GM18861 (cell line): Measurements from ENCODE around the gene ZNF79.
A peak's percentile ranks its signal among the peaks of the same experiment; 100 is the strongest.

Experiments
- ATAC-seq: cut with Tn5 transposase; IDR thresholded peaks from one replicate; pipeline ENCODE4 v1.9.1; 2021; ENCODE audit not compliant: unreplicated experiment

Gene ZNF79

DNA sequence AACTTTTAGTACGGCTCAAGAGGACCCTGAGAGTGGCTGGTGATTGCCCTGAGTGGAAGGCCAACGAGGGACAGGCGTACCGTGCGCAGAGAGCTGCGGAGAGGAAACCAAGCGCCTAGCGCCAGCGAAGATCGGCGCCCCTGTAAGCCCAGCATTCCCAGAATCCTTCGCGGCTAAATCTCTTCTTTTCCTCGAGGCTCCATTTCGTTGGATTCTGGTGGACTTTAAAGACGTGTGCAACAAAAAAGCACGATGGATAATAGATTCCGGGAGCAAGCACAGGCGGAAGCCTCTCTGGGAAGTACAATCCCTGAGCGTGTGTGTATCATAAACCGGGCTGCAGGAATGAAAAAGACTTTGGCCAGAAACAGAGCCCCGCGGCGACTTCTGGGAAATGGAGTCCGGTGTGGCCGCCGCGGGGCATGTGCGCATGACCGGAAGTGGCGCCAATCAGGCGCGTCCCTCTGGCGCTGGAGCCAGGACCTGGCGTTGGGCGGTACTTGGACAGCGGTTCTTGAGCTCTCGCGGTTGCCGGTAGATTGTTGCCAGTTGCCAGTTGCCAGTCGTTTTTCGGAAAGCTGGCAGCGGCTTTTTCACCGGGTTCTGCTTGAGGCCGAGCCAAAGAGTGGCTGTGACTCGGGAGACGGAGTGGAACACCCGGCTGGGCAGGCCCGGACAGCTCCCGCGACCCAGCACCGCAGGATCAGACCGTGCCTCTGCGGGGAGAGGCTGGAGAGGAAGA is at the start of gene ZNF79:
TSS of gene ZNF79 (plus strand) at position 449 of the 742 bp plus-strand sequence. CDS start 406 bp downstream, outside the sequence.
- ATAC-seq: peak; percentile 80

DNA sequence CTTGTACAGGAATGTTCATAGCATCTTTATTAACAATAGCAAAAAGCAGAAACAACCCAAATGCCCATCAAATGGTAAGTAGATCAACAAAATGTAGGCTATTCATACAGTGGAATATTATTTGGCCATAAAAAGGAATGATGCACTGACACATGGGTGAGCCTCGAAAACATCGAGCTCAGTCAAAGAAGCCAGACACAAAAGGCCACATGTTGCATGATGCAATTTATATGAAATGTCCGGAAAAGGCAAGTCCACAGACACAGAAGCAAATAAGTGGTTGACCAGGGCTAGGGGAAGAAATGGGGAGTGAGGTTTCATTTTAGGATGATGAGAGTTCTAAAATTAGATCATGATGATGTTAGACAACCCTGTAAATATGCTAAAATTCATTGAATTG is 43.7 kb upstream of the ZNF79 start:
- no peak for ATAC-seq

DNA sequence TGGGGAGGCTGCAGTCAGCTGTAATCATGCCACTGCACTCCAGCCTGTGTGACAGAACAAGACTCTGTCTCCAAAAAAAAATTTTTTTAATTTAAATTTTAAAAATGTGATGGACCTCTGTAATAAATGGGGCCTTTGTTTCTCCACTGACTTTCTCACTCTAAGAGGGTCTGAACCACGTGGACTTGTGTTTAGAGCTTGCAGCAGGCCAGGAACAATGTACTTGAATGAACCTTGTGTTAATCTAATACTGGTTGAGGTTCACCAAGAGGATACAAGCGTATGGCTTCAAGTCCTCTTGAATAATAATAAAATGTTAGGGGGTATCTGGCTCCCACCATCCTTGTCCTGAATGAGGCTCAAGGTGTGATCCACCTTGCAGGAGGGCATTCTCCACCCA is 41.6 kb upstream of the ZNF79 start:
- no peak for ATAC-seq

DNA sequence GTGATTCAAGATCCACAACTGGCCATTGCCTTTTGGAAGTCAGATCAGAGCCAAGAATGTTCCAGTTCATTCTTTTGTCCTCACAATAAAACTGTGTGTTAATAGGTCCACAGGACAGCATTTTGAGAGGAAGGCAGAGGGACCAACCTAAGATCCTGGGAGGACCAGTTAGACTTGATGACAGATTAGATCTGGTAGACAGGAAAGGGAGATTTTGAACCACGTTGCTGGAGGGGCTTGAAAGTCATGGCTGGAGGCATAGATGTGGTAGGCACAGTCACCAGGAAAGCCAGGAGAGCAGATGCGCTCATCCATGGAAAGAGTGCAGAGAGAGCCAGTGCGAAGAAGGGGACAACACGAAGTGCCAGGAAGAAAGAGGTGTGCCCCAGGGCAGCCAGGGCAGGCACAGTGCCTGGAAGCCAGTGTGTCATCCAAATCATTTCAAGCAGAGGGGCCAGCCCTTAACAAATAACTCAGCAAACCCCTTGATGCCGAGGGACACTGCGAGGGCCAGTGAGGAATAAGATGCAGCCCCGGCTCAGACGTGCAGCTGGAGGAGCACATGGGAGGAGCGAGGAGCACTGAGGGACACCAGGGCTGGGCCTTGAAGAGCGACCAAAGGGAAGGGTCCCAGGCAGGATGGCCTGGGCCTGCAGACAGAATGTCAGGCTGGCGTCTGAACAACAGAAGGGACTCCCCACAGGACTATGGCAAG is 40.0 kb upstream of the ZNF79 start:
- ATAC-seq: no peak

DNA sequence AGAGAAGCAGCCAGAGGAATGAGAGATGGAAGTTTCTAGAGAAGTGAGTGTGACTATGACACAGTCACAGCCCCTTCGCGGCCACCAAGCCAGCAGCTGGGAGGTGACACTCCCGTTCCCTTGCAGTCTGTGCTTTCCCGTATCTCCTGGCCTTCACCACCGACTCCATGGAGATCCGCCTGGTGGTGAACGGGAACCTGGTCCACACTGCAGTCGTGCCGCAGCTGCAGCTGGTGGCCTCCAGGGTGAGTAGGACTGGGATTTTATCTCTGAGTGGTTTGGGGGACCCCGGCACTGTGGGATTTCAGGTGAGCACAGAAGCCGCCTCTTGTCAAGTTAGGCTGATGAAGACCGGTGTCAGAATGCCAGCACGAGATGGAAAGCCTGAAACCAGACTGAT is 39.3 kb upstream of the ZNF79 start:
- ATAC-seq: no peak

DNA sequence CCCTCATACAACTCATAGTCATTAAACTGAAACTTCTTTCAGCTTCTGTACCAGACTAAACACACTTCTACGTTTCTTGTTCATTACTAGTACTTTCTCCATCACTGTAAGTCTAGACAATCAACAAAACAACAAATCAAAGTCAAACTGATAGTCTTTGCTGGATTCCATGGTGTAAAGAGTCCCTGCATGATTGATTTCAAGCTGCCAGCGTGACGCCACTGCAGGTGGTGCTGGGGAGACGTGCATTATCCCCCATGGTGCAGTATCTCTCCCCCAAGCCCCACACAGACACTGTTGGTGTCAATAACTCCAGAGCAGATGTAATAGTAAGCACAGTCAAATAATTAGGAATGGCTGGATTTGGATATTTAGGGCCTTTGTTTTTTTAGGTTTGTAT is 37.9 kb upstream of the ZNF79 start:
- ATAC-seq: no peak

DNA sequence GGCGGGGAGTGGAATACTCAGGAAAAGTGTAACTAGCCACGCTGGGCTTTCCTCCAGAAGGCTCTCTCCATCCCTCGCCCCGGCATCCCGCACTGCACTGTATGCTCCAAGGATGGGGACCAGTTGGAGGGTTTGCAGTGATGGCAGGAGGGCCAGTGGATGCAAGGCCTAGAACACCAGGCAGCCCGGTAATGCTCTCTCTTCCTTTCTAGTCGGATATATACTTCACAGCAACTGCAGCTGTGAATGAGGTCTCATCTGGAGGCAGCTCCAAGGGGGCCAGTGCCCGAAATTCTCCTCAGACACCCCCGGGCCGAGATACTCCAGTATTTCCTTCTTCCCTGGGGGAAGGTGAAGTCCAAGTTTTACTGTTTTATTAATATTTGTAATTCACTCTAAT is 37.2 kb upstream of the ZNF79 start:
- no peak for ATAC-seq

DNA sequence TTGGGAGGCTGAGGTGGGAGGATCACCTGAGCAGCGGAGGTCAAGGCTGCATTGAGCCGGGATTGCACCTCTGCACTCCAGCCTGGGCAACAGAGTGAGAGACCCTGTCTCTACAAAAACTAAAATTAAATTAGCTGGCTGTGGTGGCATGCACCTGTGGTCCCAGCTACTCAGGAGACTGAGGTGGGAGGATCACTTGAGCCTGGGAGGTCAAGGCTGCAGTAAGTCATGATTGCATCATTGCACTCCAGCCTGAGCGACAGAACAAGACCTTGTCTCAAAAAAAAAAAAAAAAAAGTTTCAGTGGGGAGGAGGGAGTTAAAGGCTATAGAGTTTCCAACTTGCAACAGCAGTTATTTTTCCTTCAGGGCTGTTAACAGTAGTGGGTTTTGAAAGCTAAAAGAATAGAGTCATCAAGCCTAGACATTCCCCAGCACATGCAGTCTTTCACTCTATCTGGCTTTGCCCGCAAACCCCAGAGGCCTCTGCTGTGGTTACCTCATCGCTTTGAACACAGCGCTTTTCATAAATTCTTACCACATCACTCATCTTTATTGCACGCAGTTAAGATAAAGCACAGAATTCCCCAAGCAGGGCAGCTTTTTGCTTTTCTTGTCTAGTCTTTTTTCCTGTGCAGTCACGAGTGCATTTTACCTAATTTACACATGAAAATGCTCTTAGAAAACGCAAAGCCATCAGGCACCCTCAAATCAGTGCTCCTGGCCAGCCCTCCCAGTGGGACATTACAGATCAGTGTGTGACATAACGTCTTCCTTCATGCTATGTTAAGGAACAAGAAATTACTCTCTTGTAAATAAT is 35.9 kb upstream of the ZNF79 start:
- ATAC-seq: peak; percentile 74

DNA sequence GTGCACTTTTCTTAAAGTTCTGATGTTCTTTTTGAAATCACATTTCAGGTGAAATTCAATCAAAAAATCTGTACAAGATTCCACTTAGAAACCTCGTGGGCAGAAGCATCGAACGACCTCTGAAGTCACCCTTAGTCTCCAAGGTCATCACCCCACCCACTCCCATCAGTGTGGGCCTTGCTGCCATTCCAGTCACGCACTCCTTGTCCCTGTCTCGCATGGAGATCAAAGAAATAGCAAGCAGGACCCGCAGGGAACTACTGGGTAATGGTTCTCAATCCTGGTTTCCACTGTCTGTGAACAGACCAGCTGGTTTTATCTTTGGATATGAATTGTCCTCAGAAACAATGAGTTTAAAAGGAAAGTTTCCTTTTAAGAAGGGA is 35.3 kb upstream of the ZNF79 start:
- ATAC-seq: no peak

DNA sequence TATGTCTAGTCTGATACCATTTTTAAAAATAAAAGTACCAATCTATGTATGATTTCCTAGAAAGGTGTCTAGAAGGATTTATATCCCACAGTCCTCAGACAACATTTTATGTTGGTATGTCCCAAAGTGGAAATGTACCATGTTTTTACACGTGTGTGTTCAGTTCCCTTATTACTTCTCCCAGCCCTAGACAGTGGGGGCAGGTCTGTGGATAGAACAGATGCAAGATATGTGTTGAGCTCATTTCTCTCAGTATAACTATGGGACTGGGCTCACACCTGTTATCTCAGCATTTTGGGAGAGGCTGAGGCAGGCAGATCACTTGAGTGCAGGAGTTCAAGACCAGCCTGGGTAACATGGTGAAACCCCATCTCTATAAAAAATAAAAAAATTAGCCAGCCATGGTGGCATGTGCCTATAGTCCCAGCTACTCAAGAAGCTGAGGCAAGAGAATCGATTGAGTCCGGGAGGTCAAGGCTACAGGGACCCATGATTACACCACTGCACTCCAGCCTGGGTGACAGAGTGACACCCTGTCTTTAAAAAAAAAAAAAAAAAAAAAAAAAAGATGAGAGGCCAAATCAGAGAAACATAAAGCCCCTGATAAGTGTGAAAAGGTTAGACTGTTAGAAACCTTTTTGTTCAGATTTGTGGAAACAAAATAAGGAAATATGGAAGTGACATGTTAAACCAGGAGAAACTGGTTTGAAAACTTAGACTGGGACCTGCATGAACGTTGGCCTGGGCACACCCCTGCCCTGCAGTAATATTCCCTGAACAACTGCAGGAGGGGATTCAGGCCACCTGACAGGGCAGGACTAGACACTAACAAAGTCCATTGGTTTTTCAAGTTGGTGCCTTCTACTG is 34.6 kb upstream of the ZNF79 start:
- ATAC-seq: no peak

DNA sequence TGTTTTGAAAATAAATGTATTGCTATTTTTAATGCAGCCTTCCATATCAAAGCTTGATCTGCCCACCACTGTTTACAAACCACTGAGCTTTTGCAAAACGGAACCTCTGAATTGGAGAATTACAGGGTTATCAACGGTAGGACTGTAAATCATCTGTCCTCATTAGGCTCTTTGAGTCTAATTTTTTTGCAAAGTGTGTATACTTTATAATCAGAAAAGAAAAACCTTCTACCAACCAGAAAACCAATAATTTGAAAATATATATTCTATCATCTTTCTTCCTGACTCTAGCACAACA is 34.0 kb upstream of the ZNF79 start:
- no peak for ATAC-seq

DNA sequence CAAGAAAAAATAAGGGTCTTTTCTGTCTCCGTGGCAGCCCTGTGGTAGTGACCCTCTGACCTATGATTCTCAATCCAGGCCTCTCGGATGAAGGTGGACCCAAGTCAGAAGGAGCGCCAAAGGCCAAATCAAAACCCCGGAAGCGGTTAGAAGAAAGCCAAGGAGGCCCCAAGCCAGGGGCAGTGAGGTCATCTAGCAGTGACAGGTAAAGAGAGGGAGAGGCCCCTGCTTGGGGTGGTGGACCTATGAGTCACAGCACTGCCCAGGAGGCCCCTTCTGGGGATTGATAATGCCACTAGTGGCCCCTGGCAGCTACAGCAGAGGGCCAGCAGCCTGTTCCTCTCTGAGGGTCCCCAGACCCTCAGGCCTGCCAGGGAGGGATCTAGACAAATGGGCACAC is 33.6 kb upstream of the ZNF79 start:
- ATAC-seq: no peak

DNA sequence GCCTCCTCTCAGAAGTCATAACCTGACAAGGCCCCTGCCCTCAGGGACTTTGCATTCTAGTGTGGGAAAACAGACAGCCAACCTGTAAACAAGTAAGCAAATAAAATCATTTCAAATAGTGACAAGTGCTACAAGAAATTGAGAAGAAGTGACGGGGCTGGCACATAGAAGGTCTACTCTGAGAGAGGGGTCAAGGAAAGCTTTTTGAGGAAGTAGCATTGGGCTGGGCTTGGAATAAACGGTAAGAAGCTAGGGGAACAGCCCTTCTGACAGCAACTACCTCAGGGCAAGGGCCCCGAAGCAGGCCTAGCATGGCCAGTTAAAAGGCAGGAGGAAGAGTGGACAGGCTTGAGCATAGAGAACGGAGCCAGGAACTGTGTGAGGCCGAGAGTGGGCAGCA is 32.0 kb upstream of the ZNF79 start:
- ATAC-seq: no peak

DNA sequence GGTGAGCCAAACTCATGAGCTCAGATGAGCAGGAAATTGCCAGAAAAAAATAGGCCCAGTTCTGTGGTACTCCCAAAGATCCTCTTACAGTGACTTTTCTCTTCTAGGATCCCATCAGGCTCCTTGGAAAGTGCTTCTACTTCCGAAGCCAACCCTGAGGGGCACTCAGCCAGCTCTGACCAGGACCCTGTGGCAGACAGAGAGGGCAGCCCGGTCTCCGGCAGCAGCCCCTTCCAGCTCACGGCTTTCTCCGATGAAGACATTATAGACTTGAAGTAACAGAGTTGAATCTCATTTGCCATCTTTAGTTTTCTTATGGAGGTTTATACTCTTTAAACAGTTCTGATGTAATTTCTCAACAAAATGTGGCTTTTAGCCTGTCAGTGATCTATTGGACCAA is 31.2 kb upstream of the ZNF79 start:
- ATAC-seq: no peak

DNA sequence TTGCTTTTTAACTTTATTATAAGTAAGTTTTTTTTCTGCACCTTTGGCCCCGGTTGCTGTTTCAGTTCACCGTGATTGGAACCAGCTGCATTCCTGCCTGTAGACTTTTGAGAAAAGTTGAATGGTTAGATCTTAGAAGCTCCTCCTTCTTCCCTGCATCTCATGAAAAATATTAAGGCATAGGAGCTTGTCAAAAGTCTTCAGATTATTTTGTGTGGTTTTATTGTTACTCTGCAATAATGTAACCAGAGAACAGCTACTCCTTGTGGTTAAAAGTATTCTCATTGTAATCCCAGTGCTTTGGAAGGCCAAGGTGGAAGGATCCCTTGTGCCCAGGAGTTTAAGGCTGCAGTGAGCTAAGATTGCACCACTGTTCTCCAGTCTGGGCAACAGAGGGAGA is 30.5 kb upstream of the ZNF79 start:
- ATAC-seq: no peak

DNA sequence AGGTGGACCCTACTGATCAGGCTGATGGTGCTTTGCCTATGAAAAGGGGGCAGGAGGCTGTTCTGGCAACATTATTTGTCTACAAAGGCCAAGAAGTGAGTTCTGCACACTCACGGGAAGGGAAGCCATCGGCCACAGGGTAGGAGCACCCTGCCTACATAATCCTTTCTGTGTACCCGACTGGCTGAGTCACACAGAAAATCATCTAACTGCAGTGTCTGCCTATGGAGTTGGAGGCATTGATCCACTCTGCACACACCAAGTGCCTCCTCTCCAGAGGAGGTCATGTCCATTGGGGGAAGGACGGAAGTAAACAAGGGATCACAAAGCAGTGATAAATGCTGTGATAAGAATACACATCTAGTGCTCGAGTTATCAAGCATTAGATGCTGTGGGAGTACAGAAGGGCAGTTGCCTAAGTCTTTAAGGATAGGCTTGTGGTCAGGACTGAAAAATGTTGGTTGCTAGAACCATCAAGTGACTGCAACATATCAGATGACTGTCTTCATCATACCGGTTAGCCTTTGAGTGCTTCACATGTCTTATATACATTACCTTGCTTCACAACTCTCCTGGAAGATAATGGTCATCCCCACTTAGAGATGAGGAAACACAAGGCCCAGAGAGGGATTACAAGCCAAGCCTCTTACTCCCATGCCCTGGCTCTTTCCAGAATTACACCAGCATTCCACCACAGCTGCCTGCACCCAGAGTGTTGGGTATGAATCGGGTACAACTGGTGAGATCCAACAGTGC is 28.5 kb upstream of the ZNF79 start:
- no peak for ATAC-seq

DNA sequence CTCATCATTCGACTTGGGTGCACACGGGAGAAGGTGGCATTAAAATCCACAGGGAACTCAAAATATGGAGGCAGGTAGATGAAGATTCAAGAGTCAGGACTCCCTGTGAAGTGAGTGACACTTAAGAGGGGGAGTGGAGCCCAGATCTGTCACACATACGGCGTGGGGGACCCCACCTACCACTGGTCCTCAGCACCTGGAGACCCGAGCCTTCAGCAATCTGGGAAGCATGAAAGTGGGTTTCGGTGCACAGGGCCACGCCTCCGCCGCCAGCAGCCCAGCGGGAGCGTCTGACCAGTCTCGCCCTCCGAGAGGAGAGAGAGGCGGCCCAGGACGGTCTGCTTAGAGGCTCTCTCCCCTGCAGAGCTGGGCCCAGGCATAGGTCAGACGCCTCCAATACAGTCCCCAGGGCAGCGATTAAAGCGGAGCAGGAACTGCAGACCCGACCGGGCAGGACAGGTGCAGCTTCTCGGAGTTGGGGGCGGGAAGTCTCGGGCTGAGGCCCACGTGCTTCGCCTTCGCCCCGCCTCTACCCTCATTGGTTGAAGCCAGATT is 27.9 kb upstream of the ZNF79 start:
- no peak for ATAC-seq

DNA sequence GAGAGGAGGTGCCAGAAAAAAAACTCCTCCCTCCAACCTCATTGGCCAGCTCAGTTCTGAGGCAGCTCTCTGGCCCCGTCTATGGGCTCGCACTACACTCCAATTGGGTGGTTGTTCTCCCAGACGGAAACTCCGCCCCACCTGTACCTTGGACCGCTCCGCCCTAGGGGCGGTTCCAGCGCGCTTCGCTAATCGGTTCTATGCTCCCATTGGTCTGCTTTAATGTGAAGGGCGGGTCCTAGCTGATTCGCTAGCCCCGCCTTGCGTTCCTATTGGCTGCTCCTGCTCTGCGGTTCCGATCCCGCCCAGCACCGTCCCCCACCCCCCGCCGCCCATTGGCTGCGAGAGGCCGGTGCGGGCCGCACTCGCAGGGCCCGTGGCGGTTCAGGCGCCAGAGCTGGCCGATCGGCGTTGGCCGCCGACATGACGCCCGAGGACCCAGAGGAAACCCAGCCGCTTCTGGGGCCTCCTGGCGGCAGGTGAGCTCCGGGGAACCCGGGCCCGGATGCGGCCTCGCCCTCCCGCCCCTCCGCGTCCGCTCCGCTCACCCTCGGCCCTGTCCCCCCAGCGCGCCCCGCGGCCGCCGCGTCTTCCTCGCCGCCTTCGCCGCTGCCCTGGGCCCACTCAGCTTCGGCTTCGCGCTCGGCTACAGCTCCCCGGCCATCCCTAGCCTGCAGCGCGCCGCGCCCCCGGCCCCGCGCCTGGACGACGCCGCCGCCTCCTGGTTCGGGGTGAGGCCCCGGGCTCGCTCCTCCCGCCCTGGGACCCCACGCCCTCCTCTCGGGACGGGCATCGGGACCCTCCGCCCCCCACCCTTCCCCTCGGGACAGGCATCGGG is 27.2 kb upstream of the ZNF79 start, which contains the start of gene SLC2A8:
TSS of gene SLC2A8 (plus strand) at position 362 of the 838 bp plus-strand sequence. CDS start at position 424, 62 bp downstream.
- peak; percentile 93 for ATAC-seq

DNA sequence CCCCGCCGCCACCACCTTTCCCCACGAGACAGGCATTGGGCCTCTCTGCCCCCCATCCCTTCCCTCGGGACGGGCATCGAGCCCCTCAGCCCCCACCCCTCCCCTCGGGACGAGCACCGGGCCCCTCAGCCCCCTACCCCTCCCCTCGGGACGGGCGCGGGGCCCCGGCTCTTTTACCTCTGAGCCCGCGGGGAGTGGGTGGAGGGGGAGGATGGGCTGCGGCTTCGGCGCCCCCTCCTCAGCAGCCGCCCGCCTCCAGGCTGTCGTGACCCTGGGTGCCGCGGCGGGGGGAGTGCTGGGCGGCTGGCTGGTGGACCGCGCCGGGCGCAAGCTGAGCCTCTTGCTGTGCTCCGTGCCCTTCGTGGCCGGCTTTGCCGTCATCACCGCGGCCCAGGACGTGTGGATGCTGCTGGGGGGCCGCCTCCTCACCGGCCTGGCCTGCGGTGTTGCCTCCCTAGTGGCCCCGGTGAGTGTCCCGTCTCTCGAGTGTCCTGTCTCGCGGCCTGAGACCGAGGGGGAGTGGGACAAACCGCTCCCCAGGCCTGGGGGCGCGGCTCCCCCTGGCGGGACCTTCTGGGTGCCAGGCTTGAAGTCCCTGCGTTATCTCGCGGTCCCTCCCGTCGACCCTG is 26.4 kb upstream of the ZNF79 start:
- no peak for ATAC-seq
